HG03175 (cell line): ENCODE measurements around the gene LIMS2.
A peak's percentile ranks its signal among the peaks of the same experiment; 100 is the strongest.

Experiments
- ATAC-seq: cut with Tn5 transposase; IDR thresholded peaks from one replicate; pipeline ENCODE4 v1.9.1; 2021; ENCODE audit warnings: mild to moderate bottlenecking, moderate library complexity; ENCODE audit not compliant: unreplicated experiment

The LIMS2 gene

GRCh38 chr2:127701651-127702394 is 26.5 kb upstream of the LIMS2 start:
- ATAC-seq = peak; percentile 51

GRCh38 chr2:127701193-127701650 is 25.9 kb upstream of the LIMS2 start, which contains the start of gene SFT2D3:
Gene SFT2D3 (plus strand): TSS chr2:127701497. CDS start chr2:127701529, 32 bp downstream.
- ATAC-seq = peak; percentile 62

GRCh38 chr2:127700527-127701192 is 25.3 kb upstream of the LIMS2 start:
- peak; percentile 72 for ATAC-seq

DNA sequence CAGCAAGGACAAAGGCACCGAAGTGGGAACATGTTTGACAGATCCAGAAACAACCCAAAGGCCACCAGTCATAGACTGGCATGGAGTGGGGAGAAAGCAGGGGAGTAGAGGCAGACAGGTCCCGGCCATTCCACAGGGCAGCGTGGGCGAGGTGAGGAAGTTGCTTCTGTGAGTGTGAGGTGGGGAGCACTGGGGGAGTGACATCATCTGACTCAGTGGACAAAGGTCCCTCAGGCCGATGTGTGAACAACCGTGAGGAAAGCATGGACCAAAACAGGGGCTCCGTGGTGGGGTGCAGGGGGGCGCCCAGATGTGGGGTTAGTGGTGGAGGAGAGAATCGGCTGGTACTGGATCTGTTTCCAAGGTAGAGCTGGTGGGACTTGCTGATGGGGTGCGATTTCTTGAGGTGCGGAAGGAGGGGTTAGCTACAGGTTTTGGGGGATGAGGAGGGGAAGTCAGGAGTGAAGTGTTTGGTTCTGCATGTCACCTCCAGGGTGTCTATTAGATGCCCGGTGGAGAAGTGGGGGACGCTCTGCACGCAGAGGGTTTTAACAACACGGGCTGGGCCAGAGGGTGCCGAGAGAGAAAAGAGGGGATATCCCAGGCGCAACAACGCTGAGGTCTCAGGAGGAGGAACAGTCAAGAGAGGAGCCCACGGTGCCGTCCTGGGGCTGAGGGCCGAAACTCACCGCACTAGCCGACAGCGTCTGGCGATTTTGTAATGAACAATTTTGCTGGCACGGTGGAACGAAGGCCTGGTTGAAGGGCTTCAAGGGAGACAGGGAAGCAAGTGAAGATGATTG is 23.4 kb upstream of the LIMS2 start:
- ATAC-seq = no peak

- ATAC-seq = no peak
These were observed 22.3 kb upstream of the LIMS2 start for GRCh38 chr2:127697482-127698180.

- no peak for ATAC-seq
These were observed 20.5 kb upstream of the LIMS2 start for GRCh38 chr2:127695491-127696472.

DNA sequence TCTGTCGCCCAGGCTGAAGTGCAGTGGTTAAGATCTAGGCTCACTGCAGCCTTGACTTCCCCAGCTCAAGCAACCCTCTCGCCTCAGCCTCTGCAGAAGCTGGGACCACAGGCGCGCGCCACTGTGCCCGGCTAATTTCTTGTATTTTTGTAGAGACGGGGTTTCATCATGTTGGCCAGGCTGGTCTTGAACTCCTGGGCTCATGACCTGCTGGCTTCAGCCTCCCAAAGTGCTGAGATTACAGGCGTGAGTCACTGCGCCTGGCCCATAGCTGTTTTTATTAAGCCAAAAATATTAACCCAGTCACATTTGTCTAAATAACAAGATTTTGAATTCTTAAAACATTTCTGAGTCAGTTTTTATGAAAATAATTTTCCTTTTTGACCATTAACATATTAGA is 19.7 kb upstream of the LIMS2 start:
- no peak for ATAC-seq

- ATAC-seq = no peak
These were observed 15.4 kb upstream of the LIMS2 start for GRCh38 chr2:127690696-127691095.

DNA sequence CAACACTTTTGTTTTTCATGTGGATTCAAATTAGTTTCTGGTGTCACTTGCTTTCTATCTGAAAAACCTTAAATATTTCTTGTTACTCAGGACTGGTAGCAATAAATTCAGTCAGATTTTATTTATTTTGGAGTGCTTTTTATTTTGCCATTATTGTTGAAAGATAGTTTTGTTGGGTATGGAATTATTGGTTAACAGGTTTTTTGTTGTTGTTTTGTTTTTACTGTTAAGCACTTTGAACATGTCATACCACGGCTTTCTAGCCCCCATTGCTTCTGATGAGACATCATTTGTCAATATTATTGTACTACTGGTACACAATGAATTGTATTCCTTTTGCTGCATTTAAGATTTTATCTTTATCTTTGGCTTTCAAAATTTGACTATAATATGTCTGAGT is 13.1 kb upstream of the LIMS2 start:
- ATAC-seq = no peak

DNA sequence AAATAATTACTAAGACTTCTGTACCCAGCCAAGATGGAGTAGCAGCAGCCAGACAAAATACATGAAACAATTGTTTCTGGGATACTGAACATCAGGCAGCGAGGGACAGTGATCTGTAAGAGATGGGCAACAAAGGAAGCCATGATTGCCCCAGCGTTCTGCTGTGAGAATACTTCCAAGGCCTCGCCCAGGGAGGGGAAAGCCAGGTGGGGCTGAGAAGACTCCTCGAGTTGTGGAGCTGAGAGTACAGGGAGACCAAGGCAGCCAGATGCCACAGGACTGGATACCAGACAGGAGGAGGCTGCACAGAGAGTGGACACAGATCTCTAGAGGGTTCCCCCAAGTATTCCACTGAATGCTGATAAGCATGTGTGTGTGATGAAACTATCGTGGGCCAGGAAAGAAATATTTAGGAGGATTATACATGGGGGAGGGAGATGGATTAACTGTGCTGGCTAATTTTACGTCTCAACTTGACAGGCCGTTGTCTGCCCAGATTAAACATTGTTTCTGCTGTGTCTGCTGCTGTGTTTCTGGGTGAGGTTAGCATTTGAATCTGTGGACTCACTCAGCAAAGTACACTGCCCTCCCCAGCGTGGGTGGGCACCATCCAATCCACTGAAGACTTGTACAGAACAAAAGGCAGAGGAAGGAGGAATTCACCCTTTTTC is 10.2 kb upstream of the LIMS2 start:
- no peak for ATAC-seq

DNA sequence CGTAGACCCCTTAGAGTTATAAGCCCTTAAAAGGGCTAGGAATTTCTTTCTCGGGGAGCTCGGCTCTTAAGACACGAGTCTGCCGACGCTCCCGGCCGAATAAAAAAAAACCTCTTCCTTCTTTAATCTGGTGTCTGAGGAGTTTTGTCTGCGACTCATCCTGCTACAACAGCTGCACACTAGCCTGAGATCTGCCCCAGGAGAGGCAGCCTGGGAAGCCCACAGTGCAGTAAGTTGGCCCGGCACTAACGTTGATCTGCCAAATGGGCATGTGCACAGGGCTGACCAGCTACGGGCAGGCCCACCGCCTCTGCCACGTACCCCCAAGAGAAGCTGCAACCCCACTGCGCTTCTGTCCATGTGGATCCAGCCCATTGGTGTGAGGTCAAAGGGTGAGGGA is 8.4 kb upstream of the LIMS2 start:
- no peak for ATAC-seq

DNA sequence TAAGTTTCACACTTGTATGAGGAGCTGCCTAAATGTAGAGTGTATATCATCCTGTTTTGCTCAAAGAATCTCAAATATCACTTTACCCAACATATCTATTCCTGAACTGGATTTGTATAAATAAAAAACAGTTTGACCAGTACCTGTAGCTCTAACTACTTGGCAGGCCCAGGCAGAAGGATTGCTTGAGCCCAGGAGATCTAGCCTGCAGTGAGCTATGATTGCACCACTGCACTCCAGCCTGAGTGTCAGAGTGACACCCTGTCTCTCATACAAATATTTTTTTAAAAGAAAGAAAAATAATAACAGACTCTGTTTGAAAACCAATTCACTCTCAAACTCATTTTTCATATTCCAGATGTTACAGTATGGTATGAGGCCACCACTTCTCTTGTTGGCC is 7.7 kb upstream of the LIMS2 start:
- ATAC-seq = no peak

GRCh38 chr2:127681976-127682857 is 6.9 kb upstream of the LIMS2 start:
- ATAC-seq = no peak

GRCh38 chr2:127681288-127681804 is 6.0 kb upstream of the LIMS2 start:
- no peak for ATAC-seq

DNA sequence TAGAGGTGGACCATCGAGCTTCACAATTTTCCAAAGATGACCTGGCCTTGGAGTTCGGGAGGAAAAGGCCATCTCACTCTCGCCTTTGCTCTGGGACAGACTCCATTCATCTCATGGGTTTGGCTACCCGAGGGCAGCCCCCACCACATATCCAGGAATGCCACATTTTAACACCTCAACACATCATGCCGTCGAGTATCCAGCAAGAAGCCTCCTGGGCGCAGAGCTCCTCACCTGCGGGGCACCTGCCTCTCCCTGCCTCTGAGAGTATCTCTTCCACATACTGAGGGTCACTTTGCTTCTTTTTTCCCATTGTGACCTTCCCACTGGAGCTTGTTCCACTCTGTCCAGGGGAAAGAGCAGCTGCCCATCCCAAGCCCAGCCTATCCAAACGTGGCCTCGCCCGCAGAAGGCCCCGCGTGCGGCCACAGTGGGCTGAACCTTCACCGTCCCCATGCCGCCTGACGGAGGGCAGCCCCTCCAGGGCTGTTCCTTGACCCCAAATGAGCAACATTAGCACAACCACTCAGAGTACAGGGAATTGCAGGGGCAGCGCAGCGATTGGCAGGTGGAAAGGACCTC is 5.5 kb upstream of the LIMS2 start:
- no peak for ATAC-seq

DNA sequence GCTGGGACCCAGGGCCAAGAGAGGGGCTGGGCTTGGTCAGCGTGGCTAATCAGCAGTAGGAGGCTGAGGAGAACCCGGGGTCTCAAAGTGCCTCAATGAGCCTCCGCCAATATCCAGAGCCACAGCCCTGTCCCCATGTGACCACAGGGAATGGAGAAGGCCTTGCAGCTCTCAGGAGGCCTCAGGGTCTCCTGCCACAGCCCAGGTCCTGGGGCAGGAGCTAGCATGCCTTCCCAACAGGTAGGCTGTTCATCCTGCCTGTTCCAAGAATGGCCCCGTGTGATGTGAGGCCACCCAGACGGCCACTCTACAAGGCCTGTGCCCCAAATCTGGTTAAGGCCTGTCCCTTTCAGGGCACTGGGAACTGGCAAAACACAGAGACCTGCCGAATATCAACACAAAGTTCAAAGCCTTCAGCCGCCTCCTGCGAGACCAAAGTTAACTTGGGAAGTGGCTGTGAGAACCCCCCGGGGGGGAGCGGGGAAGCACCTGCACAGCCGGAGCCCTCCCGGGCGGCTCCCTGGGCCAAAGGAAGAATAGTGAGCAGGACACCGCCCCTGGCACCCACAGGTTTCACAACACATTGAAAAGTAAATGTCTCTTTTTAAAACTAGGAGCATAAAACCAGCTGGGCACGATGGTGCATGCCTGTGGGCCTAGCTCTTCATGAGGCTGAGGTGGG is 4.5 kb upstream of the LIMS2 start:
- ATAC-seq = no peak

DNA sequence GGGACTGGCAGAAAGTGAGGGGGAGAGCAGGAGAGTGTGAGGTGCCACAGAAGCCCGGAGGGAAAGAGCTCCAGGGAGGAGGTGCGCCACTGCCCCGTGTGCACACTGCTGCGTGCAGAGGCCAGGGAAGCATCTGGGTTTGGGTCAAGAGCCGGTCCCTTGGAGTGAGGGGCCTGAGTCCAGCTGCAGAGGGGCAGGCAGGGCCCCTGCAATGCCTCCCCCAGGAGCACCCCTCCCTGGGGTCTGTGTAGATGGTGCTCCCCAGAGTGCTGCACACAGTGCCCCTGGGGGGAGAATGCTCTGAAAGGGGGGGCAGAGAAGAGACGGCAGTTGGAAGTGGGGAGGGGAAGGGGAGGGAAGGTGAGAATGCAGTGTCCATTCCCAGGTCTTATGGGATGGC is 3.7 kb upstream of the LIMS2 start:
- ATAC-seq = no peak
